NK-92 treated with Interleukin-12 subunit alpha and Interleukin-12 subunit beta, amount 100 ng/mL, for 24 hours (cell line): Measurements from ENCODE around the gene ST8SIA2.

ENCODE experiments used
- DNase-seq: peaks from one replicate; lab custom pipeline; 2025; lab: John Stamatoyannopoulos, UW

The ST8SIA2 gene, protein sequence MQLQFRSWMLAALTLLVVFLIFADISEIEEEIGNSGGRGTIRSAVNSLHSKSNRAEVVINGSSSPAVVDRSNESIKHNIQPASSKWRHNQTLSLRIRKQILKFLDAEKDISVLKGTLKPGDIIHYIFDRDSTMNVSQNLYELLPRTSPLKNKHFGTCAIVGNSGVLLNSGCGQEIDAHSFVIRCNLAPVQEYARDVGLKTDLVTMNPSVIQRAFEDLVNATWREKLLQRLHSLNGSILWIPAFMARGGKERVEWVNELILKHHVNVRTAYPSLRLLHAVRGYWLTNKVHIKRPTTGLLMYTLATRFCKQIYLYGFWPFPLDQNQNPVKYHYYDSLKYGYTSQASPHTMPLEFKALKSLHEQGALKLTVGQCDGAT

DNA sequence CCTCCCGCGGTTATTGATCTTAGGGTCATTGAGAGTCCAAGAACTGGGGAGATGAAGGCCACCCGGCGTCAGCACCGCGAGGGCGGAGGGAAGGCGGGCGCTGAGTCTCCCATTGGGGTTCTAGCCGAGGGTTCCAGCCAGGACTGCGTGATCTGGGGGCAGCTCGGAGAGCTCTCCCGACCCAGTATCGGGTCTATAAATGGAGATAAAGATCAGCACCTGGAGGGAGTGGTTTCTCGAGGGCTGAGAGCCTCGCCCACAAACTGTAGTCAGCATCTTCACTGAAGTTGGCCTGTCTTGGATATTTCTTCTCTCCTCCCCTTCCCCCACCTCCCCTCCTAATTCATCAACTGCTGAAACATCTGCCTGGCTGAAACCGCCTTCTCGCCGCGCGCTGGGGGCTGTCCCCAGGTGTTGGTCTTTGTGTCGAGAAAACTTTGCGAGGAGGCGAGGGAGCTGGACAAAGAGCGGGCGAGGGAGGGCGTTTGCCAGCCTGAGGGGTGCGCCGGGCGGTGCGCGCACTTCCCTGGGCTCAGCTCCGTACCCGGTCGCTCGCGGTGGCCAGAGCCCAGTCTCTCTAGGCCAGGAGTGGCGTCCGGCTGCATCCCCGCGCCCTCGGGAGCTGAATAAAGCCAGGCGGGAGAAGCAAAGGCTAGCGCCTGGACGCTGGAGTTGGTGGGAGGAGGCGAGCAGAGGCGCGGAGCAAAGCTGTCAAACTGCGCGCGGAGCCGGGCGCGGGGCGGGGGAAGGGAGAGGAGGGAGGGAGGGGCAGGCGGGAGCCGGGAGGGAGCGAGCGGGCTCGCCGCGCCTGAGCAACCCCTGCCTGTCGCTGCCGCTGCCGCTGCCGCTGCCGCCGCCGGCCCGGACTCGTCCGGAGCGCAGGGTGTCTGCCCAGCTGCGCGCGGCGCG lies at the start of gene ST8SIA2:
ST8SIA2 (plus strand) TSS at position 811 of the 909 bp plus-strand sequence. CDS start 184 bp downstream, outside the sequence.
- DNase-seq, result no peak

DNA sequence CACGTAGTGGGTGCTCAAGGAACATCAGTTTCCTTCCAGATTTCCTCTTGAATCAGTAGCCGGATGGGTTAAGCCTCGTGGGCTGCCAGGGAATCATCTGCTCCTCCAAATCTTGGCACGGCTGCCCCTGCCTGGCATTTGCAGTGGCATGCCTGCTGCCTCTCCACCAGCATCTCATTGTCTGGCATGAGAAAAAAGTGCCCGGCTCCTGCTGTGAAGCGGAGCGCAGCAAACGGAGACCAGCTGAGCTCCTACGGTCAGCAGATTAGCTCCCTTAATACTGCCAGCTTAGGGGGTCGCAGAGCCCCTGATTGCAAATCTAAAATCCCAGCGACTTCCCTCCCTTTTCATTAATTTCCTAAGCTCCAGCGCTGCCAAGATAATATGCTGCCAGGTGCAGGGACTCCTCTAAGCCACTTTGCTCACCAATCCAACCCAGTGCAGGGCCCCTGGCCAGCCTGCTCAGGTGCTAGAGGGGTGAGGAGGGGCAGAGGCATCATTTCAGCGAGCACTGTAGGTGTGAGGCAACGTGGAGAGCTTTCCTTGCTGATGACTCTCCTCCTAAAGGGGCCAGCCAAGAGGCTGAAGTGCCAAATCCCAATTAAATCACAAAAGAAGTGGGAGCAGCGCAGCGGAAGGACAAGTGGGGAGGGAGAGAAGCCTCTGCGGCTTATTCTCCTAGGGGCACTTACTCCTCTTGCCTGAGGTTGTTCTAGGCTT lies 49.6 kb upstream of the ST8SIA2 start:
- no peak for DNase-seq

DNA sequence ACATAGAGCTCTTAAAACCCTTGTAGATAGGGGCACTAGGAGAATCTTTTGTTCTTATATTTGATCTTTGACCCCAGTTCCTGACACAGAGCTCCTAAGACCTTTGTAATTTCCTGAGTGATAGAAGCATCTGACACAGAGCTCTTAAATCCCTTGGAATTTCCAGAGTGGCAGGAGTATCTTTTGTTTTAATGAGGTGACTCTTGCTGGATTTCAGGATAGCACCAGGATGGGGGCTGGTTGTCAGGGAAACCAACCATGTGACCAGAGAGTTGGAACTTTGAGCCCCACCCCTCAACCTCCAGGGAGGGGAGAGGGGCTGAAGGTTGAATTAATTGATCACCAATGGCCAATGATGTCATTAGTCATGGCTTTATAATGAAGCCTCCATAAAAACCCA lies 47.6 kb upstream of the ST8SIA2 start:
- DNase-seq, result no peak

DNA sequence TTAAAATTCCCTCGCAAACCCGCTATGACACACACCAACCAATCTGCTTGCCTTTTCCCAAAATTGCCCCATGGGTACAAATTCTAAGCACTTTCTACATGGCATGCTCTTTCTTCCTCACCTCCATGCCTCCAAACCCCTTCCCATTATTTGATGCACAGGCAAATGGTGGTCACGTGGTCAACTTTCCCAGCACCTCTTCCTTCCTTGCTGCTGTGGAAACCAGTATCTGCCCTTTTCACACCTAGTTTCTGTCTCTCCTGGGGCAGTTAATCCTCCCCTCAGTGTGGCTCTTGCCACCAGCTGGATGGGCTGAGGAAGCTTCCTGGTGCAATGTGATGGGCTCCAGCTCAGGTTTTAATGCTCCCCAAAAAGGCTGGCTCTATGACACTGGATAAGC lies 38.4 kb upstream of the ST8SIA2 start:
- no peak for DNase-seq

DNA sequence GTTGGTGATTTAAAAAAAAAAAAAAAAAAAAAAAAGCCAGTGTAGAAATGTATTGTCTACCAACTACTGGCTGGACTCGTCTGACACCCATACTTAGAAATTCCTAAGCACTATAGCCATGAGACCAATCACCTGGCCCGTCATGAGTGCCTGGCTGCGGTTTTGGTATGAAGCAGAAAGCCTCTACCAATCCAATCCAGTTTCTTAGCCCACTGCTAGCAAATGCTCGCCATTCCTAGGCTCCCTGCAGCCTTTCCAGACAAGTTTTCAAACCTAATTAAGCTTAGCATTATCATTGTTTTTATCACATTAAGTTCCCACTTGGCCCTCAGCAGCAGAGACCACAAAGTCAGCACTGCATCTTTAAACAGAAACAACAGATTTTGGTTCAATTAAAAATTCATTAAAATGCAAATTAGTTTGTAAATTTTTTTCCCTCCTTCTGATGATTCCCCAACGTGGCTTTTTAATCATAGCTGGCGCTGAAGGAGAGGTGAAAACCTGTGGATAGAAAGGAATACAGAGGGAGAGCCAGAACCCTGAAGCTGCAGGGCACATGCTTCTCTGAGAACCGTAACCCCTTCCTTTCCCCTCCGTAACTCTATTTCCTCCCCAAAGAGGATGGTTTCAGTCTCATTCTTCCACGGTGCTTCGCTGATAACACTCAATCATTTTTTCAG lies 32.2 kb upstream of the ST8SIA2 start:
- no peak for DNase-seq

DNA sequence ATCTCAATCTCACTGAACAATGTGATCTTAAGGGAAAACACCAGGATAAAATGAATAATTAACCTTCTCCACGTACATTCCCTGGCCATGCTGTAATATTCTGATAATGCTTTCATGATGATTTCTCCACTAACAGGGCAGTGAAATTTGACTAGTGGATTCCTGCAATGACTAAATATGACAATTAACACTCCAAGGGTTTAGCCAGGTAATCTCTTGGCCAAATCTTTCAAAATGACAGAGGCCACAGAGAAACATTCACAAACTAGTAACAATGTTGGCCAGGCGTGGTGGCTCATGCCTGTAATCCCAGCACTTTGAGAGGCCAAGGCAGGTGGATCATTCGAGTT lies 31.7 kb upstream of the ST8SIA2 start:
- DNase-seq, result no peak

DNA sequence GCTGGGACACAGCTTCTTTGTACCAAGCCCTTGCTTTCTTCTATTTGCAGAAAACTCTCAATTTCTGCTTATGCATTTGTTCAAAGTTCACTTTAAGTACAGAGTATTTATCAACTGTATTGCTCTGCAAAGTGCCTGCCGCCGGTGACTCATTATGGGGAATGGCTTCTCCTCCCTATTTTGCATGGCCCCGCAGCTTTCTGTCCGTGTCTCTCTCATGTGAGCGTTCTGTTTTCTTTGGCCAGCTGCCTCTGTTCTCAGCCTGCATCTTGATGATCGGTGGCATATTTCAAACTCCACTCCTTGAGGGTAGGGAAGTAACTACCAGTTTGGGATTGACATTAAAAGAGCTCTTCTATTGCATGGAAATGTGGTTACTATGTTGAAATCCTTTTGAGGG lies 28.6 kb upstream of the ST8SIA2 start:
- DNase-seq, result no peak

DNA sequence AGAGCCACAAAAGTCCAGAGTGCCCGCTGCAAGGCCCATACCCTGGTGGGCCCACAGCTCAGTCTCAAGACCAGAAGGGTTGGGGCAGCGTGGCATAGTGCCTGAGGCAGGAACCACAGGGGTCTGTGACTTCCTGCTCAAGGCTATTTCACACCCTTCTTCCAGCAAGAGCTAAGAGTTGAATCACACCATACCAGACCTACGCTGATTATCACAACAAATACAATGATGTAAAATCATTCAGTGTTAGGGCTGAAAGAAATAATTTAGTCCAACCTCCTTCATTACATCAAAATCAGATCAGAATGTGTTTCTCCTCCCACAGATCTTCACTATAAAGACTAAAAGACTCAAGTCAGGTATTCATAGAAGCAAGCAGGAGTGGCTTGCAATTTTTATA lies 27.8 kb upstream of the ST8SIA2 start:
- no peak for DNase-seq

DNA sequence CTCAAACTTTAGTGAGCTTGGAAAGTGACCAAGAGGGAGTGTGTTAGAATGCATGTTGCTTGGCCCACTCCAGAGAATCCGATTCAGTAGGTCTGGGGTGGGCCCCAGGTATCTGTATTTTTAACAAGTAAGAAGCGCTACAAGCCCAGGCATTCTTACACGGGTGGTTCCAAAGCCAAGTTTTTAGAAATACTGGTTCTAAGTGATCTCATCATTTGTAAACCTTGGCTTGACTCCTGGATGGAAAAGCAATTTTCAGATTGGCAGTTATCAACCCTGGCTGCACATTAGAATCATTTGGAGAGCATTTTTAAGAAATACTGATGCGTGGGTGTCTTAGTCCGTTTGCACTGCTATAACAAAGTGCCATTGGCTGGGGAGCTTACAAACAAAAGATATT lies 27.3 kb upstream of the ST8SIA2 start:
- DNase-seq, result no peak

DNA sequence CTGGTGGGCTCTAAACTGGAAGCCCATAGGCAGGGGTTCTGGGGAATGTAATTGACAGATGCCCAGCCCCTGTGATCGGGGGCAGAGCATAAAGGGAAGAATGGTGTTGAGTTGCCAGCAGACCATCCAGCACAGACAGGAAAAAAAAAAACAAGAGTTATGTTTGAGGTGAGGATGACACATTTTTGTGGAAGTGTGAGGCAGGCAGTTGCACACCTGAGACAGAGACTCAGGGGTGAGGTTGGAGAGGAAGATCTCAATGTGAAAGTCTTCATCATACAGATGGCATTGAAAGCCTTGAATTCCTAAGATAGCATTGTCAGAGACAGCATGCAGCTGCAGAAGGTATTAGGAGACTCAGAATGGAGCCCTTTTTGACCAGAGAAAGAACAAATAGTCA lies 18.6 kb upstream of the ST8SIA2 start:
- DNase-seq, result no peak

DNA sequence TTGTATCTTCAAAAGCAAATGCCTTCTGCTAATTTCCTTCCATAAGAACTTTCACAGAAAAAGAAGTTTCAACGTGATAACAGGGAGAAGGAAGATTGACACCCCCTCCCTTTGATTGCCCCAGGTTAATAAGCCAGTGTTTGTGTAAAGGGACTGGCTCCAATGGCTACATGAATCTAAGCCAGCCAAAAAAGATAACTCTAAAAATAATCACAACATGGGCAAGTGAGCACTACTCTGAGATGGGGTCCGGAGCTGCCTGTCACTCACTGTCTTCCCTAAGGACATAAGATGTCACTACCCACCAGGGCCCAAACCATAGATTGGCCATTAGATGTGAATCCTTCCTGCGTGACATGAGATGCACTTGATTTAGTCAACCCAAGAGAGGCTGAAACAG lies 17.6 kb upstream of the ST8SIA2 start:
- DNase-seq, result no peak

DNA sequence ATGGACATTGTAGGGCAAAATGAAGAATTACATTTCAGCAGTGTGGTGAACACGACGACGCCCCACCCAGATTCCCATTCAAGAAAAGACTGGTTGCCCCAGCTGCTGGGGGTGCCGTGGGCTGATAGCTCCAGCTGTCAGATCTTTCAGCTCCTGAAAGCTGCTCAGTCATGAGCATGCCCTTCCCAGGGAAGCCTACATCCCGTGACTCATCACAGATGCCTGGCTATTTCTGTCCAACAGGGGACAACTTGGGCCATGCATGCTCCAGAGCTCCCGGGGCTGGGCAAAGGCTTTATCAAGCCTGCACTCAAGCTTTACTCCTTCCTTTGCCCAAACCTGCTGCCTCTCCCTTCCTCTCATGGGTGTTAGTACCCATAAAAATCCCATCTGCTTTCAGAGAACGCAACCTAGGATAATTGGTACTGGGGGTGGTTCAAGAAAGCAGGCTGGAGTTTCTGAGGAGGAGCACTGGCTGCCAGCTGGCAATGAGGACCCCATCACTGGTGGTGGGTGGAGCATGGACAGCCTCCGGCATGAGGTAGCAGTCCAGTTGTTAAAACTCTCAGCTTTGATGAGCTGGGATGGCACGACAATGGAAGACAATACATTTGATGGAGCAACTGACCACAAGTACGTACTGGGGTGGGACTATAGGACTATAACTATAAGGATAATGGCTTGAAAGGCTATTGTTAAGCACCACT lies 16.4 kb upstream of the ST8SIA2 start:
- DNase-seq, result no peak

DNA sequence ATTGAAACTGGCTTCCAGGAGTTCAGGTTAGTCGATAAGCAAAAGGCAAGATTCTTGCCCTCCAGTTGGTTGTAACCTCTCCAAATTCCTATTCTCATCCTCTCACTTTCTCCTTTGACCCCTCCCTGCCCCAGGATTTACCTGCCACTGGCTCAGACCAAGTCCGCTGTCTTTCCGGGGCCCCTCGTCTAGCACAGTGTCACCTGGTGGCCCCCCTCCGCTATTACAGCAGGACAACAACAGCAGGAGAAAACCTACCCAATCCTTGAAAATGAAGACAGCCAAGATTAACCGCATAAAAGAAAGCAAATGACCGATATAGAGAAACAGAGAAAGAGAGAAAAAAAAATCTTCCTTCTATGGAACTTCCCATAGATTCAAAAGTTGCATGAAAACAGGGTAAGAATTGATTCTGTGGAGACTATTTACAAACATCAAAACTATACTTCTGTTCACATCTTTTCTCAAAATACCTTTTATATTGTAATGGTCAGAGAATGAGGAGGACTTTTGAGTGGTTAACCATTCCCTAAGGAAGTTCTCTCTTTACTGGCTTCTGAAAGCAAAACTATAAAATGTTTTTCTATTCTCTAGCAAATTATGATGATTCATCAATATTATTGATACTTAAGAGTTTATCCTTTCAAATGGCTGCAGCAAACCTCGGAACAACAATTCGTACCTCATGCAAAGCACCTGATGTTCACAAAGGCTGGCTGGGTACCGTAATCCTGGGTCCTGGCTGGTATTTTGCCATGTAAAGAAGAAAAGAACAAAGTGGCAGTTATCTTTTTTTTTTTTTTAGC lies 10.0 kb upstream of the ST8SIA2 start:
- DNase-seq, result no peak

DNA sequence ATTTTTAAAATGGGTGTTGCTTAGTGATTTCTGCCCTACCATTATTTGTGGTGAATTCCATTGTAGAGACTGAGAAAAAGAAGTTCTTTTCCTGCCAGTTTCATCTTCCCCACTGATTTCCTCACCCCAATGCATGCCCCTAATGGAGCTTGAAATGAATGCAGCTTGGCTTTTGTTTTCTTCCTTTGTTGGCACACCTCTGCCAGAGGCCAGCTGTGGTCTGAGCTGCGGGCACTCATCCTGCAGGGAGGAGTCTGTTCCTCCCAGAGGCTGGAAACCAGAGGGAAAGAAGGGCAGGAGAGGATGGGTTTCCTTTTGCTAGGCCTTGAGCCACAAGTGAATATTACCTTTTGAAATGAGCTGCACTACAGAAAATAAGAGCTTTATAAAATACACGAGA lies 9.3 kb upstream of the ST8SIA2 start:
- DNase-seq, result no peak

DNA sequence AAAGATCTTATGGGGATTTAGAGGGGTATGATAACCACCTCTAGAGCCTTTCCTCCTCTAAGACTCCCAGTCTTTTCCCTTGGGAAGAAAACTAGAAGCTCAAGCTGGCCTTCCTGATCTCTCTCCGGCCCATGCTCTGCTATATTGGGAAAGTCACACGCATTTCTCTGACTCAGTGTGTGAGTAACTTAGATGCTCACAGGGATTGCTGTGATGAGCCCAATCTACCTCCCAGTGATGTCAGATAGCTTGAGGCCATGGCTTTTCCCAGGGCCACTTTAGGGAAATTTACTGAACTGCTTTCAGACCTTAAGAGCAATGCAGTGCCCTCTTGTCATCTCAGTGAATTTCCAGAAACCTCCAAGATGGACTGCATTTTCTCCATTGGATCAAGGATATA lies 8.6 kb upstream of the ST8SIA2 start:
- DNase-seq, result no peak

DNA sequence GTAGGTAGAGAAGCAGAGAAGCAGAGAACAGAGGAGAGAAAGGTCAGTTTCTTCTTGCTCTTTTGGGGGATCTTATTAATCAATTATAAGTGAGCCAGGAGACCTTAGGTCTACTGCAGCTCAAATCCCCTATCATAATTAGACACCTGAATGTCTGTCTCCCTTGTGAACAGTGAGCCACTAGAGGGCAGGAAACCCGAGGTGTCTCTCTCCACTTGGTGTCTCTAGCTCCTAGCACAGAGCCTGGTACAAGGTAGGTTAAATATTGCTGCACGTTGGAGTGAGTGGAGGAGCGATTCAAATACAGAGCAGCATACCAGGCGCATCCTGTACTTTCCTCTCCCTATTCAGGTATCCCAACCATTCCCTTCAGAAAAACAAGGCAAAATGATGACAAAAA lies 2.0 kb upstream of the ST8SIA2 start:
- DNase-seq, result no peak

DNA sequence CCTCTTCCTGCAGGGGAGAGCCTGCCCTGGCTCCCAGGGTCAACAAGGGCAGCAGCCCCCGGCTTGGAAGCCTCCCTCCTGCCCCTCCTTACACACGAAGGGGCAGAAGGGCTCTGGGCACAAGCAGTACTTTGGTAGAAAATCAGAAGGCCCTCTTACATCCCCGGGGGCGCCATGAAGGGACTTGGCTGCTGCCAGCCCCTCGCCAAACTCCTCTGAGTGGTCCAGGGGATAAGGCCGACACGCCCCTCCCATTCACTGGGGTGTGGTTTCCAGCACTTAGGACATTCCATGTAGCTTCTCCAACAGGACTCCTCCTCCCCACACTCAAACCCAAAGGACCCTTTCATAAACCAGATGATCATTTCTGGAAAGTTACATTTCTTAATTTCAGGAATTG lies 1.2 kb upstream of the ST8SIA2 start:
- DNase-seq, result no peak

DNA sequence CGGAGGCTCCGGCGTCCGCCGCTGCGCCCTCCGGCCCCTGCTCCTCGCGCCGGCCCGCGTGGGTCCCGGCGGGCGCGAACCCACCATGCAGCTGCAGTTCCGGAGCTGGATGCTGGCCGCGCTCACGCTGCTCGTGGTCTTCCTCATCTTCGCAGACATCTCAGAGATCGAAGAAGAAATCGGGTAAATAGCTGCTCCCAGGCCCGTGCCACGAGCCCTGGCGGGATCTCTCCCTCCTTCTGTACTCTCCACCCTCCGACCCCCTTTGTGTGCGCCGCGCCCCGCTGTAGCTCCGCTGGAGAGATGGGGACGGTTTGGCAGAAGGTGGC lies 263 bp downstream of the ST8SIA2 start:
- DNase-seq, result no peak

DNA sequence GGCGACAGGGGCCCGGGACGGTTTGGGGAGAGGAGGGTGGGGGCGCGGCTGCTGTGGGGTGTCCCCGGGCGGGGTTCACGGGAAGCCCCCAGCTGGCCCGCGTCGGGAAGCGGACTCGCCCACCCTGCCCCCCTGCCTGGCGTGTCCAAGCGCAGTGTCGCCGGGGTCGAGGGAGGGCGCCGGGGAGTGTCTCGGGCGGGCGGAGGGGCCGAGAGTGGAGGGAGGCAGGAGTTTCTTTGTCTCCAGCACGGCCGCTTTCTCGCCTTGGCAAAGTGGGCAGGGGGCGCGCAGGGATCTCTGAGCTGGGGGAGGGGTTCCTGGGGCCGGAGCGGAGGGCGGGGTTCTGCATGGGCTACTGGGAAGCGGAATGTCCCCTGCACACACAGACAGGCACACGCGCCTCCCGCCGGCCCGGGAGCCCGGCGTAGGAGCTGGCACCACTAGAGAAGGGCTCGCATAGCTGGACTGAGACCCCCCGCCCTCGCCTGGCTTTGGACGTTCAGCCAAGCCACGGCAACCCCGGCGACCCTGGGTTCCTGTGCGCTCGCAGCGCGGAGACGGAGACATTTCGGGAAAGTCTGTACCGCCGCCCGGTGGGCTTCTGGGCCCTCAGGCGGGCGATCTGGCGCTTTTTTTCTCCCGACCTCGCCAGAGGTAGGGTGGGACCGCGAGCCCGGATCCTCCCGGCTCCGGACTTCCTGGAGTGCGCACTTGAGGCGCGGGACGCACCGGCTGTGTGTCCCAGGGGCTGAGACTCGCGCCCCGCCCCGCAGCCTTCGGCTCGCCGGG lies 822 bp downstream of the ST8SIA2 start:
- DNase-seq, result no peak

DNA sequence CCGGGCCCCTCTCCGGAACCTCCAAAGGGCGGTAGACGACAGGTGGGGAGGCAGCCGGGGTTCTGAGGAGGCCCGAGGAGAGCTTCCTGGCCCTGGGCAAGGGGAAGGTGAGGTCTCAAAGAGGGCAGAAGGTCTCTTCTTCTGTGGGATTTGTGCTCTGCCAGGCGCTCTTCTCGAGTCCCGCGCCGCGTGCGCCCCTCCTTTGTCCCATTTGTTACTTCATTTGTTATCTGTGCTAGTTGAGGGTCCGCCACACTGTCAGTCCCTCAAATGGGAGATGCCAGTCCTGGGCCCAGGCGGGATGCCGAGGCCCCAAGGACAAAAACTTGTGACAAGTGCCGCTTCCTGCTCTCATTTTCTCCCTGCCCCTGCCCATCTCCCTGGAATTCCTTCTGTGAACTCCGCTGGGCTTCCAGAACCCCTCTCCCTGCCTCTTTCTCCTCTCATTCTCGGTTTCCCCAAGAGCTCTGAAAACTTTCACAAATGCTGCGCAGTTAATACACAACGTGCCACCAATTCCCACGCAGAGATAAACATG lies 1.5 kb downstream of the ST8SIA2 start:
- no peak for DNase-seq
